H1 (cell line): ENCODE measurements around the gene MARS1. TPM values are rescaled to one million over a fixed set of nuclear protein-coding genes. Genes with fewer than 3 reads are reported as not detected.

Experiments used
- CTCF ChIA-PET: fragments of 300-600 bp; sonication (Branson Sonifier 250); formaldehyde crosslinking; loops from one replicate; lab custom pipeline; 2021; ENCODE audit not compliant: partially characterized antibody; lab: Charles Lee
- POLR2A ChIA-PET: fragments of 300-600 bp; sonication (Branson Sonifier 250); formaldehyde crosslinking; loops from one replicate; lab custom pipeline; 2021; ENCODE audit warnings: inconsistent platforms; ENCODE audit not compliant: partially characterized antibody; lab: Charles Lee
- DNase-seq, 2 experiments: peaks; one replicate each; pipeline versions ENCODE4 v3.0.0 to v3.0.0-alpha.2; 2010 to 2022; ENCODE audit warnings: low spot score in 2 of 2, low read depth in 1 of 2, mixed read lengths in 1 of 2
- FAIRE-seq: peaks from 2 replicates; lab custom pipeline; 2011; peaks lifted over from hg19 to GRCh38; lab: Jason Lieb, UNC
- H2AFZ ChIP-seq: 2 replicates; pipeline ENCODE4 v1.8.1; 2012; ENCODE audit warnings: low read length, inconsistent platforms
- H2AK5ac ChIP-seq: 2 replicates; pipeline ENCODE4 v1.6.1; 2013; ENCODE audit warnings: low read depth, low read length
- H2BK120ac ChIP-seq: replicated peaks from 2 replicates; pipeline ENCODE3; 2013; ENCODE audit warnings: low read depth, low read length, inconsistent platforms
- H2BK12ac ChIP-seq: 2 replicates; pipeline ENCODE4 v1.6.1; 2013; ENCODE audit warnings: low read depth, low read length
- H2BK15ac ChIP-seq: 2 replicates; pipeline ENCODE4 v1.6.1; 2013; ENCODE audit warnings: low read length
- H2BK20ac ChIP-seq: 2 replicates; pipeline ENCODE4 v1.6.1; 2013; ENCODE audit warnings: low read length
- H2BK5ac ChIP-seq: 2 replicates; pipeline ENCODE4 v1.6.1; 2013; ENCODE audit warnings: low read depth, low read length
- H3K14ac ChIP-seq: 2 replicates; pipeline ENCODE4 v1.6.1; 2013; ENCODE audit warnings: inconsistent platforms; ENCODE audit not compliant: insufficient read length
- H3K18ac ChIP-seq: 2 replicates; pipeline ENCODE4 v1.6.1; 2013; ENCODE audit warnings: low read length; ENCODE audit errors: extremely low read depth
- H3K23ac ChIP-seq: 2 replicates; pipeline ENCODE4 v1.6.1; 2013; ENCODE audit warnings: inconsistent platforms; ENCODE audit not compliant: insufficient read length
- H3K23me2 ChIP-seq: 2 replicates; pipeline ENCODE4 v1.6.1; 2013; ENCODE audit warnings: low read depth, low read length
- H3K27ac ChIP-seq: 2 replicates; pipeline ENCODE4 v1.6.1; 2011; ENCODE audit warnings: low read depth, low read length, inconsistent platforms
- H3K27me3 ChIP-seq, 4 experiments: replicated peaks in 1 of 4; 1 replicate in 1 of 4; 2 replicates in 3 of 4; pipeline versions ENCODE4 v1.6.1 to v1.8.1; 2011 to 2013; ENCODE audit warnings: low read length in 3 of 4, mild to moderate bottlenecking in 3 of 4, inconsistent platforms in 2 of 4, mixed read lengths in 2 of 4, moderate library complexity in 1 of 4; ENCODE audit not compliant: control insufficient read depth in 3 of 4, insufficient read depth in 3 of 4; ENCODE audit errors: extremely low read depth in 1 of 4
- H3K36me3 ChIP-seq, 4 experiments: 2 replicates each; pipeline versions ENCODE4 v1.6.1 to v1.8.1; 2011 to 2013; ENCODE audit warnings: mild to moderate bottlenecking in 4 of 4, low read length in 3 of 4, moderate library complexity in 2 of 4, control low read depth in 1 of 4, inconsistent platforms in 1 of 4; ENCODE audit not compliant: insufficient read depth in 4 of 4, control insufficient read depth in 2 of 4
- H3K4ac ChIP-seq: replicated peaks from 2 replicates; pipeline ENCODE3; 2013; ENCODE audit warnings: low read length, low read depth, mixed read lengths, inconsistent platforms; ENCODE audit not compliant: insufficient read length
- H3K4me1 ChIP-seq, 4 experiments: replicated peaks in 1 of 4; 1 replicate in 1 of 4; 2 replicates in 3 of 4; pipeline versions ENCODE4 v1.6.1 to v1.8.1; 2011 to 2013; ENCODE audit warnings: low read length in 3 of 4, inconsistent platforms in 2 of 4, mixed read lengths in 1 of 4; ENCODE audit not compliant: insufficient read depth in 4 of 4, control insufficient read depth in 3 of 4
- H3K4me2 ChIP-seq, 2 experiments: 2 replicates each; pipeline versions ENCODE4 v1.6.1 to v1.8.1; 2011 to 2013; ENCODE audit warnings: low read depth in 2 of 2, low read length in 2 of 2, control low read depth in 1 of 2, inconsistent platforms in 1 of 2, mild to moderate bottlenecking in 1 of 2; ENCODE audit not compliant: insufficient read depth in 1 of 2
- H3K4me3 ChIP-seq, 4 experiments: fragments of 200-600, 300-600 bp in 1 of 4; sonication (generic), shearing (Covaris generic), sonication (Bioruptor Twin) in 1 of 4; 2 replicates each; pipeline versions ENCODE4 v1.5.1 to v1.8.1; 2011 to 2016; ENCODE audit warnings: low read length in 4 of 4, low read depth in 3 of 4, control low read depth in 2 of 4, inconsistent platforms in 2 of 4, mild to moderate bottlenecking in 2 of 4, mixed read lengths in 1 of 4, moderate library complexity in 1 of 4; ENCODE audit not compliant: insufficient read depth in 2 of 4; ENCODE audit errors: extremely low read depth in 1 of 4
- H3K56ac ChIP-seq: replicated peaks from 2 replicates; pipeline ENCODE3; 2013; ENCODE audit warnings: low read depth, mild to moderate bottlenecking, mixed read lengths, low read length, inconsistent platforms; ENCODE audit not compliant: insufficient read length
- H3K79me1 ChIP-seq: 2 replicates; pipeline ENCODE4 v1.6.1; 2013; ENCODE audit warnings: low read depth, low read length, control low read depth
- H3K79me2 ChIP-seq, 2 experiments: 2 replicates each; pipeline versions ENCODE4 v1.6.1 to v1.8.1; 2012 to 2013; ENCODE audit warnings: low read length in 2 of 2, mild to moderate bottlenecking in 2 of 2, inconsistent platforms in 1 of 2; ENCODE audit not compliant: insufficient read depth in 2 of 2, control insufficient read depth in 1 of 2
- H3K9ac ChIP-seq, 4 experiments: replicated peaks in 1 of 4; 1 replicate in 1 of 4; 2 replicates in 3 of 4; pipeline versions ENCODE4 v1.6.1 to v1.8.1; 2011 to 2013; ENCODE audit warnings: low read depth in 3 of 4, low read length in 3 of 4, control low read depth in 2 of 4, mild to moderate bottlenecking in 2 of 4, moderate library complexity in 2 of 4, inconsistent platforms in 1 of 4; ENCODE audit errors: extremely low read depth in 1 of 4
- H3K9me3 ChIP-seq, 2 experiments: 2 replicates each; pipeline versions ENCODE4 v1.6.1 to v1.8.1; 2012 to 2013; ENCODE audit warnings: mild to moderate bottlenecking in 2 of 2, moderate library complexity in 2 of 2, control low read depth in 1 of 2, inconsistent platforms in 1 of 2, low read depth in 1 of 2, low read length in 1 of 2, mixed read lengths in 1 of 2; ENCODE audit not compliant: insufficient read depth in 2 of 2
- H4K20me1 ChIP-seq, 2 experiments: replicated peaks in 1 of 2; 2 replicates each; pipeline versions ENCODE3 to v1.8.1; 2011 to 2013; ENCODE audit warnings: inconsistent platforms in 2 of 2, low read length in 2 of 2, mild to moderate bottlenecking in 1 of 2; ENCODE audit not compliant: insufficient read depth in 2 of 2, control insufficient read depth in 1 of 2
- H4K5ac ChIP-seq: 2 replicates; pipeline ENCODE4 v1.6.1; 2013; ENCODE audit warnings: low read length, low read depth, mixed read lengths, inconsistent platforms; ENCODE audit not compliant: insufficient read length
- H4K8ac ChIP-seq: 2 replicates; pipeline ENCODE4 v1.8.0; 2013; ENCODE audit warnings: mild to moderate bottlenecking, moderate library complexity, low read length, inconsistent platforms; ENCODE audit not compliant: insufficient read depth; ENCODE audit errors: extremely low read depth
- H4K91ac ChIP-seq: replicated peaks from 2 replicates; pipeline ENCODE3; 2013; ENCODE audit warnings: low read length, mixed read lengths, inconsistent platforms; ENCODE audit not compliant: insufficient read length
- ATF3 ChIP-seq: IDR thresholded peaks from 2 replicates; pipeline ENCODE4 v1.6.1; 2011; ENCODE audit warnings: low read depth, mild to moderate bottlenecking, low read length; ENCODE audit not compliant: insufficient read depth
- BCL11A ChIP-seq, 2 experiments: IDR thresholded peaks; one replicate each; pipeline ENCODE4 v1.6.1; 2011; ENCODE audit warnings: low read depth in 2 of 2, low read length in 2 of 2, mild to moderate bottlenecking in 2 of 2
- POLR2A ChIP-seq, 2 experiments: IDR thresholded peaks; 1 replicate in 1 of 2; 2 replicates in 1 of 2; pipeline ENCODE4 v1.6.1; 2011; ENCODE audit warnings: low read depth in 2 of 2, low read length in 2 of 2, mild to moderate bottlenecking in 2 of 2; ENCODE audit errors: control extremely low read depth in 1 of 2
- RBBP5 ChIP-seq: IDR thresholded peaks from 2 replicates; pipeline ENCODE4 v1.7.1; 2012; ENCODE audit warnings: low read depth, mild to moderate bottlenecking, inconsistent platforms, low read length, moderate library complexity, borderline replicate concordance
- SIRT6 ChIP-seq: IDR thresholded peaks from one replicate; pipeline ENCODE4 v1.7.1; 2012; ENCODE audit warnings: low read length, inconsistent platforms
- SIX5 ChIP-seq: IDR thresholded peaks from 2 replicates; pipeline ENCODE4 v1.6.1; 2011; ENCODE audit warnings: mild to moderate bottlenecking, low read depth, low read length
- SP1 ChIP-seq: IDR thresholded peaks from 2 replicates; pipeline ENCODE4 v1.6.1; 2011; ENCODE audit warnings: low read depth, low read length
- TAF1 ChIP-seq: IDR thresholded peaks from 2 replicates; pipeline ENCODE4 v1.6.1; 2011; ENCODE audit warnings: mild to moderate bottlenecking, low read depth, low read length
- WGBS, 2 experiments: shearing (Covaris generic) in 1 of 2; methylation state at CpG; one replicate each; pipeline versions ENCODE4 v1.1.6 to v1.1.7; 2013 to 2015; ENCODE audit warnings: low lambda C conversion rate in 2 of 2, mixed read lengths in 2 of 2, inconsistent platforms in 1 of 2, low coverage in 1 of 2, missing lambda C conversion rate in 1 of 2; ENCODE audit not compliant: insufficient replicate concordance in 2 of 2, insufficient coverage in 1 of 2, insufficient read length in 1 of 2; ENCODE audit errors: extremely low coverage in 1 of 2, missing lambda C conversion rate in 1 of 2; 5-methylcytosine and 5-hydroxymethylcytosine counted together
- long read RNA-seq, 2 experiments: library from RNA in 1 of 2; library from capped mRNA in 1 of 2; stranded (forward); transcript quantifications; one replicate each; pipeline ENCODE4 v2.0.0, GENCODE V29; 2021; ENCODE audit warnings: inconsistent platforms in 1 of 2
- polyA minus RNA-seq, 3 experiments: library from RNA; depleted of rRNA, polyadenylated mRNA; stranded (reverse); fragments of >200 nt; gene quantifications; 1 replicate in 2 of 3; 2 replicates in 1 of 3; pipeline ENCODE4 v1.2.3, GENCODE V29; 2011
- polyA plus RNA-seq, 7 experiments: library from polyadenylated mRNA; depleted of rRNA in 3 of 7; stranded (reverse) in 5 of 7; unstranded in 2 of 7; fragments of >200 nt in 5 of 7; fragments of 200-250 nt in 2 of 7; gene quantifications; 1 replicate in 5 of 7; 2 replicates in 1 of 7; 4 replicates in 1 of 7; pipeline versions ENCODE4 v1.2.1 to v1.2.3, GENCODE V29; 2011 to 2013; ENCODE audit warnings: missing spikeins in 2 of 7, mixed read lengths in 2 of 7
- total RNA-seq: library from RNA; stranded (reverse); fragmentation: NEBNext Ultra II Directional; extraction: Animal tissue kit (Norgen Biotek cat#: 25700); gene quantifications from 2 replicates; pipeline ENCODE4 v1.2.1, GENCODE V29; 2021

The MARS1 gene
- total RNA-seq (398 and 407 TPM in 2 replicates), polyA plus RNA-seq (2011; rRNA removed) (194 and 255 TPM in 2 replicates), polyA minus RNA-seq (2011; rRNA and poly(A)+ RNA removed) (393 and 430 TPM in 2 replicates)
- 252 TPM for polyA plus RNA-seq (2011; cell fraction: cytosol; rRNA removed)
- polyA plus RNA-seq (2011; cell fraction: nucleus; rRNA removed): 777 TPM
- polyA plus RNA-seq (2012, experiment 1 of 2): 284 to 339 TPM (median 323 TPM) in 4 replicates
- polyA plus RNA-seq (2012, experiment 2 of 2): 230 TPM
- 724 TPM for polyA plus RNA-seq (2013, experiment 1 of 2)
- polyA plus RNA-seq (2013, experiment 2 of 2): 726 TPM
- polyA minus RNA-seq (2011; cell fraction: cytosol; rRNA and poly(A)+ RNA removed): 168 TPM
- polyA minus RNA-seq (2011; cell fraction: nucleus; rRNA and poly(A)+ RNA removed): 352 TPM
- long read RNA-seq, experiment 1, transcript MARS-201 (21 exons, 2,905 nt): major isoform, 57 of 164 reads
- long read RNA-seq, experiment 1, partial matches to known transcripts: 74 of 164 reads
- long read RNA-seq, experiment 1, other reads (novel, unspliced or antisense): 33 of 164 reads
- long read RNA-seq, experiment 2, transcript MARS-201 (21 exons, 2,905 nt): major isoform, 87 of 194 reads
- long read RNA-seq, experiment 2, partial matches to known transcripts: 87 of 194 reads
- long read RNA-seq, experiment 2, other reads (novel, unspliced or antisense): 19 of 194 reads

- peak within 1 kb of the TSS; percentile 93 for H3K27ac ChIP-seq
- POLR2A ChIA-PET: interaction anchor here (1.0 to 1.5 kb wide), 5 partner anchors 39 to 358 kb away, joined by 3 to 5 read pairs (median 3); no protein-coding TSS in a partner anchor
- TF ChIP-seq POLR2A (IDR thresholded peaks at IDR 0.05; ENCODE audit: control extremely low read depth in 1 of 2, low read depth in 2 of 2, low read length in 2 of 2) (peak; percentile 77 to 97), SP1 (peak; percentile 24; the same call in 1 of the 2 replicates), BCL11A (IDR thresholded peaks at IDR 0.05; ENCODE audit: low read depth in 2 of 2, low read length in 2 of 2) (no peak), ATF3 (peak; percentile 86), RBBP5 (peak; percentile 52; the same call in 1 of the 2 replicates), TAF1 (peak; percentile 93), SIRT6 (no peak), SIX5 (peak; percentile 87)
Observed at GRCh38 chr12:57487597-57488401, at the start of gene MARS1. Gene MARS1, plus strand, starts transcription at chr12:57488068. Its CDS starts 23 bp downstream, at chr12:57488091.

More at GRCh38 chr12:57487597-57488401, at the start of gene MARS1:
- Histone ChIP-seq H3K18ac (peak within 1 kb of the TSS; percentile 95), H3K4me1 (peaks cover 0 to 7% (median 2%) of the 10 kb centered on the region in 4 experiments; a peak in 5 of 7 replicates), H3K9me3 (no peaks in the 10 kb centered on the region; a peak in 1 of 4 replicates), H4K5ac (peak within 1 kb of the TSS; percentile 83), H3K56ac (peak within 1 kb of the TSS; percentile 85), H3K23ac (no peak within 1 kb of the TSS), H3K36me3 (peaks cover 21 to 40% (median 35%) of the 10 kb centered on the region in 4 experiments), H4K20me1 (peaks cover 0 to 3% of the 10 kb centered on the region in 2 experiments), H2BK20ac (no peak within 1 kb of the TSS), H2BK5ac (peak within 1 kb of the TSS; percentile 98), H3K4me3 (peak within 1 kb of the TSS; percentile 77 to 99 (median 94)), H3K14ac (no peak within 1 kb of the TSS), H2AK5ac (peak within 1 kb of the TSS; percentile 75), H4K8ac (peak within 1 kb of the TSS; percentile 98), H2BK120ac (no peak within 1 kb of the TSS), H3K9ac (peak within 1 kb of the TSS; percentile 87 to 99 (median 93)), H3K79me2 (peaks cover 14 to 26% of the 10 kb centered on the region in 2 experiments), H3K23me2 (peaks cover 7% of the 10 kb centered on the region; the same call in 1 of the 2 replicates), H2AFZ (no peak within 1 kb of the TSS), H4K91ac (peak within 1 kb of the TSS; percentile 44), H3K4ac (peak within 1 kb of the TSS; percentile 87), H3K27me3 (no peaks in the 10 kb centered on the region), H3K4me2 (peak within 1 kb of the TSS; percentile 66 to 74), H2BK12ac (peak within 1 kb of the TSS; percentile 91), H3K79me1 (peaks cover 8% of the 10 kb centered on the region; the same call in 1 of the 2 replicates), H2BK15ac (peak within 1 kb of the TSS; percentile 55; the same call in 1 of the 2 replicates)
- DNase-seq (peak; percentile 85 to 88), FAIRE-seq (peak; percentile 39)
- CTCF ChIA-PET: interaction anchor here (0.6 to 25.1 kb wide), 6 partner anchors 10 to 96 kb away, joined by 3 to 441 read pairs (median 4); partner anchors contain the start of genes GLI1 and INHBE
- 15 to 100% methylated on average over 1 to 43 of the region's 47 CpGs for whole genome bisulfite sequencing, 2 experiments
